Measurements from ENCODE around the gene CCDC63.

CCDC63 gene

DNA sequence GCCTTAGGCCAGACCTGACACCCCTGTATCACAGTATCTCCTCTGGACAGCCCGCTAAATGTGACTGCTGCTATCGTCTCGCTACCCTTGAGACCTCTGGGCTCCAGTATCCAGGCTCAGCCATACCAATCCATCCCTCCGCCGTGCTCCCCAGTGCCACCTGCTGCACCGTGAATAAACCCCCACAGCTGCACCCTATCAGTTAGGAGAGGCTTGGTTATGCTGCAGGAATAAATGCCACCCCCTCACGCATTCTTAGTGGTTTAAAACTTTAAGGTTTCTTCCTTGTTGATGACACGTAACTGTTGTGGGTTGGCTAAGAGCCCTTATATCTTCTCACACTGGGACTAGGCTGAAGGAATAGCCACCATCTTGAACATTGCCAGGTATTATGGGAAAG is 12.1 kb downstream of the CCDC63 start:
- H2AFZ ChIP-seq (ENCODE audit: low read length, unreplicated experiment): no peak overlapping the region
- H3K79me2 ChIP-seq (ENCODE audit: control insufficient read depth, insufficient read depth, low read length, unreplicated experiment): no peaks in the 10 kb centered on the region
- H3K4me3 ChIP-seq (ENCODE audit: low read depth, low read length): no peak overlapping the region
- no peaks in the 10 kb centered on the region for H3K36me3 ChIP-seq (ENCODE audit: insufficient read depth, low read length)
- H3K4me1 ChIP-seq (ENCODE audit: control insufficient read depth, insufficient read depth, low read length, unreplicated experiment): no peaks in the 10 kb centered on the region
- H3K27ac ChIP-seq (ENCODE audit: low read depth, low read length): no peak overlapping the region
- H3K27me3 ChIP-seq (ENCODE audit: insufficient read depth, low read length): no peaks in the 10 kb centered on the region

DNA sequence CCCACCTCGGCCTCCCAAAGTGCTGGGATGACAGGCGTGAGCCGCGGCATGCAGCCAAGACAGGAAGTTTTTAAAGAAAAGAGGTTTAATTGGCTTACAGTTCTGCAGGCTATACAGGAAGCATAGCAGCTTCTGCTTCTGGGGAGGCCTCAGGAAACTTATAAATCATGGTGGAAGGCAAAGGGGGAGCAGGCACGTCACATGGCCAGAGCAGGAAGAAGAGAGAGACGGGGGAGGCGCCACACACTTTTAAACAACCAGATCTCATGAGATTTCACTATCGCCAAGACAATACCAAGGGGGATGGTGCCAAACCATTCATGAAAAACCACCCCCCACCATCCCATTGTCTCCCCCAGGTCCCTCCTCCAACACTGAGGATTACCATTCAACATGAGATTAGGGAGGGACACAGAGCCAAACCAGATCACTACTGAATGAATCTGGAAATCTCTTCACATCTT is 14.1 kb downstream of the CCDC63 start:
- no peak overlapping the region for H3K27ac ChIP-seq (ENCODE audit: low read depth, low read length)
- H2AFZ ChIP-seq (ENCODE audit: low read length, unreplicated experiment): no peak overlapping the region
- no peak overlapping the region for H3K4me3 ChIP-seq (ENCODE audit: low read depth, low read length)
- H3K79me2 ChIP-seq (ENCODE audit: control insufficient read depth, insufficient read depth, low read length, unreplicated experiment): no peaks in the 10 kb centered on the region
- peaks cover 6% of the 10 kb centered on the region; the same call in 1 of the 2 replicates for H3K27me3 ChIP-seq (ENCODE audit: insufficient read depth, low read length)
- H3K36me3 ChIP-seq (ENCODE audit: insufficient read depth, low read length): no peaks in the 10 kb centered on the region
- no peaks in the 10 kb centered on the region for H3K4me1 ChIP-seq (ENCODE audit: control insufficient read depth, insufficient read depth, low read length, unreplicated experiment)

DNA sequence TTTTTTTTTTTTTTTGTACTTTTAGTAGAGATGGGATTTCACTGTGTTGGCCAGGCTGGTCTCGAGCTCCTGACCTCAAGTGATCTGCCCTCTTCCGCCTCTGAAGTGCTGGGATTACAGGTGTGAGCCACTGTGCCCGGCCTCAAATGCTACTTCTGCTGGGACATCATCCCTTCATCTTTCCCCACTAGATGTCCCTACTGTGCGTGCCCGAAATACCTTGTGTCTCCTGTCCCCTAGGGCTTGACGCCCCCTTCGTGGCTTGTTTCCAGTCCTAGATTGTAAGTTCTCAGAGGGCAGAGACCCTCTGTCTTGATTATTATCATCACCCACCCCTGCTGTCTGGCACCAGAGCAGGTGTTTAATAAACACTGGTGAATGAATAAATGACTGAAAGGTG is 14.9 kb downstream of the CCDC63 start:
- H3K4me1 ChIP-seq (ENCODE audit: control insufficient read depth, insufficient read depth, low read length, unreplicated experiment): no peaks in the 10 kb centered on the region
- no peak overlapping the region for H3K4me3 ChIP-seq (ENCODE audit: low read depth, low read length)
- H3K27ac ChIP-seq (ENCODE audit: low read depth, low read length): no peak overlapping the region
- H3K27me3 ChIP-seq (ENCODE audit: insufficient read depth, low read length): peaks cover 6% of the 10 kb centered on the region; the same call in 1 of the 2 replicates
- H2AFZ ChIP-seq (ENCODE audit: low read length, unreplicated experiment): no peak overlapping the region
- H3K79me2 ChIP-seq (ENCODE audit: control insufficient read depth, insufficient read depth, low read length, unreplicated experiment): no peaks in the 10 kb centered on the region
- H3K36me3 ChIP-seq (ENCODE audit: insufficient read depth, low read length): no peaks in the 10 kb centered on the region

DNA sequence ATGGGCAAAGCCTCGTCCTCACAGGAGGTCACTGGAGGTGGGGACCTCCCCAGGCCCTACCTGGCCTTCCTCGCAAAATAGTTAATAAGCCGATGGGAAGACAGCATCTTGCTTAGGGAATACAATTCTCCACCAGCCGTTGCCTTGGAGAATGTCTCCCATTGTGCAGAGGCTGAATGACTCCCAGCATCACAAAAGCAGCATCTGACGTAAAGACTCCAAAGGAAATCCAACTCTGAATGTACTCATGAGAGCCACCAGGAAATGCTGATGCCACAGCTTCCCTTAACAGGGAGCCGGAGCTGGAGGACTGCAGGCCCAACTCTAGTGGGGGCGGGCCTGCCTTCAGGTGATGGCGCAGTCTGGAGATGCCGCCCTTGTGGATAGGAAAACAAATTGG is 15.5 kb downstream of the CCDC63 start:
- no peak overlapping the region for H2AFZ ChIP-seq (ENCODE audit: low read length, unreplicated experiment)
- H3K4me1 ChIP-seq (ENCODE audit: control insufficient read depth, insufficient read depth, low read length, unreplicated experiment): no peaks in the 10 kb centered on the region
- H3K27me3 ChIP-seq (ENCODE audit: insufficient read depth, low read length): peaks cover 6% of the 10 kb centered on the region; the same call in 1 of the 2 replicates
- no peak overlapping the region for H3K4me3 ChIP-seq (ENCODE audit: low read depth, low read length)
- H3K36me3 ChIP-seq (ENCODE audit: insufficient read depth, low read length): no peaks in the 10 kb centered on the region
- no peaks in the 10 kb centered on the region for H3K79me2 ChIP-seq (ENCODE audit: control insufficient read depth, insufficient read depth, low read length, unreplicated experiment)
- no peak overlapping the region for H3K27ac ChIP-seq (ENCODE audit: low read depth, low read length)

DNA sequence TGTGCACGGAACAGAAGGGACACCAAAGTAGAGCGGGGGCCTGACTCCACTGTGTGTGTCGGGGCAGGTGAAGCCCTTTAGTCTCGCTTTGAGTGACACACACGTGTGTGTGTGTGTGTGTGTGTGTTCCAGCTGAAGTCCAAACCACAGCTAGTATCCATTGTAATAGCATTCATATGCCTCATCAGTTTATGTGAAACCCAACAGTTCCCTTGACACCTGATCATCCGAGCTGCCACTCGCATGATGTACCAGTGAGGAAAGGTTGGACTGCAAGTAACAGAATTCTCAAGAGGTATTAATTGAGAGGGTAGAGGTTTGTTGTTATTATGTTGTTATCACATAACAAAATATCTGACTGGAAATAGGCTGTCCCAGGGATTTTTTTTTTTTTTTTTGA is 16.4 kb downstream of the CCDC63 start:
- H3K79me2 ChIP-seq (ENCODE audit: control insufficient read depth, insufficient read depth, low read length, unreplicated experiment): no peaks in the 10 kb centered on the region
- H3K27ac ChIP-seq (ENCODE audit: low read depth, low read length): no peak overlapping the region
- peaks cover 6% of the 10 kb centered on the region; the same call in 1 of the 2 replicates for H3K27me3 ChIP-seq (ENCODE audit: insufficient read depth, low read length)
- no peak overlapping the region for H3K4me3 ChIP-seq (ENCODE audit: low read depth, low read length)
- no peaks in the 10 kb centered on the region for H3K36me3 ChIP-seq (ENCODE audit: insufficient read depth, low read length)
- H2AFZ ChIP-seq (ENCODE audit: low read length, unreplicated experiment): no peak overlapping the region
- H3K4me1 ChIP-seq (ENCODE audit: control insufficient read depth, insufficient read depth, low read length, unreplicated experiment): no peaks in the 10 kb centered on the region

DNA sequence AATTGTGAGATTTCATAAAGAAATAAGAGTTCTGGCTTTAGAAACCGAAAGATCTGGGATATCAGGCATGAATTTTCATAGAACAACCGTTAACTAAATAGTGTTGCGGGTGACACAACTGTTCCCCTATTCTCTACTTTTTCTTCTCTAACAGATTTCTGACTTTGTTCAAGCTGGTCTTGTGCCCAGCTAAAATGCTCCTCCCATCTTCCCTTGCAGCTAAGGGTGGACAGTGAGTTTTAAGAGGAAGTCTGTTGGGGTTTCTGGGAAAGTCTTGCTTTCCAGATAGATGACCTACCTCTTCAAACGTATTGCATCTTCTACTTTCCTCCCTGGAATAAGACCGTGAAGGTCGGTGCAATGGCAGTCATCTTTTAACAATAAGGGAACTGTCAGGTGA is 18.7 kb downstream of the CCDC63 start:
- no peaks in the 10 kb centered on the region for H3K79me2 ChIP-seq (ENCODE audit: control insufficient read depth, insufficient read depth, low read length, unreplicated experiment)
- H3K36me3 ChIP-seq (ENCODE audit: insufficient read depth, low read length): no peaks in the 10 kb centered on the region
- no peak overlapping the region for H2AFZ ChIP-seq (ENCODE audit: low read length, unreplicated experiment)
- no peak overlapping the region for H3K4me3 ChIP-seq (ENCODE audit: low read depth, low read length)
- no peak overlapping the region for H3K27ac ChIP-seq (ENCODE audit: low read depth, low read length)
- peaks cover 20% of the 10 kb centered on the region; the same call in 1 of the 2 replicates for H3K27me3 ChIP-seq (ENCODE audit: insufficient read depth, low read length)
- no peaks in the 10 kb centered on the region for H3K4me1 ChIP-seq (ENCODE audit: control insufficient read depth, insufficient read depth, low read length, unreplicated experiment)

DNA sequence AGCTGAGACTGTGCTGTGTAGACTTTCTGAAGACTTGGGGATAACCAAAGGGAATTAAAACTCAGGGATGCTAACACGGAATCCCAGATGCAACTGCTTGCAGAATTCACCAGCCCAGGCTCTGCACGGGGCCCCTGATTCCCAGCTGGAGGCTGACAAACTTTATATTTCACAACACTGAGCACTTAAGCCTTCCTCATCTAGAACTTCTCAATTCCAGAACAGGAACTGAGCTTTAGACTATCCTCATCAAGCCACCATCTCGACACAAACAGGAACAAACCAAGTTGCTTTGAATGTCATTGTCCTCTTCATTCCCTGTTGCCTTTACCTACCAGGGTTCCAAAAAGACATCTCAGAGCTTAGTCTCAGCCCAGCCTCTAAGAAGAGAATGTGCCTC is 22.2 kb downstream of the CCDC63 start:
- no peaks in the 10 kb centered on the region for H3K79me2 ChIP-seq (ENCODE audit: control insufficient read depth, insufficient read depth, low read length, unreplicated experiment)
- H3K27me3 ChIP-seq (ENCODE audit: insufficient read depth, low read length): peaks cover 48% of the 10 kb centered on the region

DNA sequence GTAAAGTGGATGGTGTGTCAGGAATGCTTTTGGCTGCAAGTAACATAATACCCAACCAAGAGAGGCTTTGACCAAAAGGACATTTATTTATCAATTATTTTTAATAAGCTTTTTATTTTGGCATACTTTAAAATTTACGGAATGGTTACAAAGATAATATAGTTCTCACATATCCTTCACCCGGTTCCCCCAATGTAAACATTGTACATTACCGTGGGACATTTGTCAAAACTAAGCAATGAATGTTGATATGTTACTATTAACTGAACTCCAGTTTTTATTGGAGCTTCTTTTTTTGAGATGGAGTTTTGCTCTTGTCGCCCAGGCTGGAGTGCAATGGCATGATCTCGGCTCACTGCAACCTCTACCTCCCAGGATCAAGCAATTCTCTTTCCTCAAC is 23.0 kb downstream of the CCDC63 start:
- Histone ChIP-seq H3K36me3 (ENCODE audit: insufficient read depth, low read length) (no peaks in the 10 kb centered on the region), H3K4me3 (ENCODE audit: low read depth, low read length) (no peak overlapping the region), H3K4me1 (ENCODE audit: control insufficient read depth, insufficient read depth, low read length, unreplicated experiment) (no peaks in the 10 kb centered on the region), H3K27me3 (ENCODE audit: insufficient read depth, low read length) (peaks cover 53% of the 10 kb centered on the region), H2AFZ (ENCODE audit: low read length, unreplicated experiment) (no peak overlapping the region), H3K27ac (ENCODE audit: low read depth, low read length) (no peak overlapping the region), H3K79me2 (ENCODE audit: control insufficient read depth, insufficient read depth, low read length, unreplicated experiment) (no peaks in the 10 kb centered on the region)

More for the DNA sequence above, 22.2 kb downstream of the CCDC63 start:
- no peak overlapping the region for H3K4me3 ChIP-seq (ENCODE audit: low read depth, low read length)
- no peaks in the 10 kb centered on the region for H3K4me1 ChIP-seq (ENCODE audit: control insufficient read depth, insufficient read depth, low read length, unreplicated experiment)
- no peak overlapping the region for H2AFZ ChIP-seq (ENCODE audit: low read length, unreplicated experiment)
- H3K27ac ChIP-seq (ENCODE audit: low read depth, low read length): no peak overlapping the region
- no peaks in the 10 kb centered on the region for H3K36me3 ChIP-seq (ENCODE audit: insufficient read depth, low read length)

DNA sequence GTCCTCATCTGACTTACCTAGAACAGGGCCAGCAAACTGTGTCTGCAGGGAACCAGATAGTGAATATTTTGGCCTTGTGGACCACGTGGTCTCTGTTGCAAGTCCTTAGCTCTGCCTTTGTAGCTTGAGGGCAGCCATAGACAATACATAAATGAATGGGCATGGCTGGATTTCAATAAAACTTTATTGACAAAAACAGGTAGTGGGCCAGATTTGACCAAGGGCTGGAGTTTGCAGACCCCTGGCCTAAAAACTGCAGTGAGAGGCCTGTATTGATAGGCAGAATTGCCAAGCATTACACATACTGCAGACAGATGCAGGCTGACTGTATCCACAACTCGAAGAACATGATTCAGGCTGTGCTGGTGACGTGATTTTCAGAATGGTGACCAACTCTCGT is 25.3 kb downstream of the CCDC63 start:
- Histone ChIP-seq H3K4me1 (ENCODE audit: control insufficient read depth, insufficient read depth, low read length, unreplicated experiment) (no peaks in the 10 kb centered on the region), H3K27ac (ENCODE audit: low read depth, low read length) (no peak overlapping the region)

DNA sequence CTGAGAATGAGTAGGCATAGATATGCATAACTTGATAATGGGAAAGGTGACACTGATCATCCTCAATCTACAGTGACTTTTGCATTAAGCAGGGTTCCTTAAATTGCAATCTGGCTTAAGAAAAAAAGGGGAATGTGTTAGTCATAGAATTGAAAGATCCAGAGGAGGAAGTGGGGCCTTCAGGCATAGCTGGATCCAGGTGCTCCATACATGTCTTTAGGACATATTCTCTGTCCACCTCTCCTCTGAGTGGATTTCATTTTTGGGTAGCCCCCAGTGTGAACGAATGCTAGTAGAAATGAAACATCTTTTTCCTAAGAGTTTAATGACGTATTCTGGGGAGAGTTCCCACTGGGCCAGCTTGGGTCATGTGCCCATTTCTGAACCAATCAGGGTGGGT is 27.6 kb downstream of the CCDC63 start:
- H3K36me3 ChIP-seq (ENCODE audit: insufficient read depth, low read length): no peaks in the 10 kb centered on the region
- H3K27me3 ChIP-seq (ENCODE audit: insufficient read depth, low read length): peaks cover 51% of the 10 kb centered on the region
- H3K27ac ChIP-seq (ENCODE audit: low read depth, low read length): no peak overlapping the region
- no peak overlapping the region for H3K4me3 ChIP-seq (ENCODE audit: low read depth, low read length)
- H2AFZ ChIP-seq (ENCODE audit: low read length, unreplicated experiment): no peak overlapping the region
- H3K4me1 ChIP-seq (ENCODE audit: control insufficient read depth, insufficient read depth, low read length, unreplicated experiment): no peaks in the 10 kb centered on the region
- H3K79me2 ChIP-seq (ENCODE audit: control insufficient read depth, insufficient read depth, low read length, unreplicated experiment): no peaks in the 10 kb centered on the region

More for the DNA sequence above, 25.3 kb downstream of the CCDC63 start:
- H3K79me2 ChIP-seq (ENCODE audit: control insufficient read depth, insufficient read depth, low read length, unreplicated experiment): no peaks in the 10 kb centered on the region
- H2AFZ ChIP-seq (ENCODE audit: low read length, unreplicated experiment): no peak overlapping the region
- H3K27me3 ChIP-seq (ENCODE audit: insufficient read depth, low read length): peaks cover 57% of the 10 kb centered on the region
- no peak overlapping the region for H3K4me3 ChIP-seq (ENCODE audit: low read depth, low read length)
- no peaks in the 10 kb centered on the region for H3K36me3 ChIP-seq (ENCODE audit: insufficient read depth, low read length)

DNA sequence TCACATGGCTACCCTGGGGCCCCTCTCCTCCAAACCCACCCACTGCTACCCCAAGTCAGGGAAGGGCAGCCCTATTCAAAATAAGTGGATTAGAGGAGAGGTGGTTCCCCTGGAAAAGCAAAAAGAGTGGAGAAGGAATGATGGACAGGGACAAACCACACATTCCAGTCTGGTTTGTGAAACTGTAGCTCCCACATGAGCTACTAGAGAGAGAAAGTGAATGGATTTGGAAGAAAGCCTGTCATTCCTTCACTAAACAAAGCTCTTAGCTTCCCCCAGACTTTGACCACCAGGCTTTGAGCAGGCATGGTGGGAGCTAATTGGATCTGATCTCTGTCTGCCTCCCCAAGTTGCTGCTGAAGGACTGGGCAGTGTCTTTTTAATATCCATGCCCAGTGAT is 28.0 kb downstream of the CCDC63 start:
- Histone ChIP-seq H3K4me1 (ENCODE audit: control insufficient read depth, insufficient read depth, low read length, unreplicated experiment) (no peaks in the 10 kb centered on the region), H3K27me3 (ENCODE audit: insufficient read depth, low read length) (peaks cover 49% of the 10 kb centered on the region), H3K79me2 (ENCODE audit: control insufficient read depth, insufficient read depth, low read length, unreplicated experiment) (no peaks in the 10 kb centered on the region), H3K27ac (ENCODE audit: low read depth, low read length) (no peak overlapping the region), H2AFZ (ENCODE audit: low read length, unreplicated experiment) (no peak overlapping the region), H3K36me3 (ENCODE audit: insufficient read depth, low read length) (no peaks in the 10 kb centered on the region), H3K4me3 (ENCODE audit: low read depth, low read length) (no peak overlapping the region)

All from ACC112 (cell line).